Kasumi-1 (cell line): ENCODE results near the gene RNF17.
"Not testable (repeated sequence)": the region's sequence is repeated elsewhere in the genome, so short reads cannot be mapped to it uniquely, and the experiment has no call there.

Experiments
- DNase-seq, 2 experiments: peaks; one replicate each; lab custom pipeline; 2025; lab: John Stamatoyannopoulos, UW

The RNF17 gene

DNA sequence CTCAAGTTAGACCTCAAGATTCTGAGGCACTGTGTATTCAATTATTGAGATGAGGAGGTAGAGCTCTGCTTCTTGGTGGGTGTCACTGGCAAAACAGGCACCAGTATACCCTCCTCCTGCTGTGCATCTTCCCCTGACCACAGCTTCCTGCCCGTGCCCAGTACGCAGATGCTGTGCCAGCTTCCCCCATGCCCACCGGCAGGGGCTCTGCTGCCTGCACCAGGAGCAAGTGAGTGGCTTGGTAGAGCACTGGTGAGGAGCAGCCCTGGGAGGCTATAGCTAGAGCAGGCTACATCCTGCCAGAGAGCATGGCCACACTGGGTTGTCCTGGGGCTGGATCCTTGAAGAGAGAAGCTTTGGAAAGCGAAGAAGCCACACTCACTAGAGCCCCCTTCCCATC lies 21.0 kb upstream of the RNF17 start:
- DNase-seq, result no peak

DNA sequence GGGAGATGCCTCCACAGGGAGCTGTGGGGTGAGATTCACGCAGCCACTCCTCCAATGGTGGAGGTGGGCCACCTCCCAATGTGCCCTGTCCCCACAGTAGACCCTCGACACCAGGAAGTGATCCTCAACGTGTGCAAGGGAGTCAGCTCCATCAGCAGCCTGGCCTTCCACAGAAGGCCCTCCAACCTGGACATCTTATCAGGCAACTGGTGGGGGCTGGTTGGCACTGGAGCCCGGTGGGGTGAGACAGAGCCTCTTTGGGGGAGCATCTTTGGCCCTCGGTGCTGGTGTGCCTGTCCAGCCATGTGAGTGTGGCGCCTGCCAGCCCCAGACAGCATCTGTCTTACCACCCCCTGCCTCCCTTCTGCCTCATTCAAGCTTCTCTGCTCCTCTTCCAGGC lies 19.7 kb upstream of the RNF17 start:
- DNase-seq, result no peak

DNA sequence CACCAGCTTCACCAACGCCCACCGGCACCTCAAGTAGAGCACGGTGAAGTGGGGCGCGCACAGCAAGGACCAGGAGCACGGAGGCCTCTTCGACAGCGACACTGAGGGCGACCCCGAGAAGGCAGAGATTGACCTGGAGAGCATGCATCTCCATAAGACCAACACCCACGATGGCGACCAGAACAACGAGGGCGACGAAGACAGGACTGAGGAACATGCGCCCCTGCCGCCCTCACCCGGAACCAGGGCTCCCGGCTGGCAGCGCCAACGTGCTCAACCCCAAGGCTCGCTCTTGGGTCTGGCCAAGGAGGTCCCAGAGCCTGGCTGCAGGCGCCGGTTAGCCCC lies 18.5 kb upstream of the RNF17 start:
- DNase-seq, result no peak

- no peak for DNase-seq
Observed at GRCh38 chr13:24745861-24746617, 17.9 kb upstream of the RNF17 start.

- no peak for DNase-seq
Observed at GRCh38 chr13:24746618-24747247, 17.2 kb upstream of the RNF17 start.

DNA sequence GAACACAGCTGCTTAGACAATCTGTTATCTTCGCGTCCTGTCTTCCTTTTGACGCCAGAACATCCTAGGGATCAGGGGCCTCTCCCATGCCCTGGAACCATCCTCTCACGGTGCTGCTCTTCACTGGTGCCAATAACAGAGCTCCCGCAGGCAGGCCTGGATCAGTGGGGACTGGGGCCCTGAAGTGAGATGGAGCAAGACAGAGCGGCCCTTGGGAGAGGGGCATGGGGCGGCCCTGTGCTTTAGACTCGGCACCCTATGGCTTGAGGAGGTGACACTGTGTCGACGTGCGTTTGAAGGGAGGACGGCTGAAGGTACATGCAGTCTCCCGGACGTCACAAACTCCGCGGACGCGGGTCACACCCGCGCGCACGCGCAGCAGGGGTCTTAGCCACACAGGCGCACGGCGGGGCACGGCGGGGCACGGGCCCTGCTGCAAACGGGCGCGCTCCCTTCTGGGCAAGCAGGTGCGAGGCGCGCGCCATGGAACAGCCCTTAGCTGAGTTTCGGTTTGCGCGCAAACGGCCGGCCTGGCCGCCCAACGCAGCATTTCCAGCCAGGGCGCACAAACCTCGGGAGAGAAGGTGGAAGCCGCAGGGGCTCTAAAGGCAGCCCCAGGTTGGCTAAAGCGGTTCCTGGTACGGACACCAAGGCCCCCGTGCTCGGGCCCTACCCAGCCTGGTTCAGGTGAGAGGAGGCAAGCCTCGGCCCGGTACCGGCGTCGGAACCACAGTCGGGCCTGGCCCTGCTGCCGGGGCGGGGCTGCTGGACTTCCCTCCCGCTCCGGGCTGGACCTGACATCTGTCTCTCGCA lies 16.5 kb upstream of the RNF17 start:
- DNase-seq, result no peak

GRCh38 chr13:24748061-24748400 lies 15.9 kb upstream of the RNF17 start:
- no peak for DNase-seq

DNA sequence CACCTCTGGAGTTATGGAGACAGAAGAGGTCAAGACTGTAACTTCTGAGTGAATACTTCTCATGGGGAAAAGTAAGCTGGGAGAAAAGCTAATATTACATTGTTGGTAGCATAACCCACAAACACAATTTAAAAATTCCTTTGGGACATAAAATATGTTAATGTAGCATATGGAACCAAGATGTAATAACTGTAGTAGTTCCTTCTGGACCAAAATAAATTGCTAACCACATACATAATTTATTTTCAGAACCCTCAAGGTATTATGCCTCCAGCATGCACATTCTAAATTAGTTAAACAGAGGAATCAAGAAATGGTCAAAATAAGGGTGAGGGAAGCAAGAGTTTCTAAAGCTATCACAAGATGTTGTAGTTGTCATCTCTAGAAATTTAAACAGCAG lies 4.8 kb upstream of the RNF17 start:
- DNase-seq, result no peak

- DNase-seq, result no peak
Observed at GRCh38 chr13:24764276-24764630, 284 bp downstream of the RNF17 start.

GRCh38 chr13:24777171-24777570 lies 13.2 kb downstream of the RNF17 start:
- no peak for DNase-seq

DNA sequence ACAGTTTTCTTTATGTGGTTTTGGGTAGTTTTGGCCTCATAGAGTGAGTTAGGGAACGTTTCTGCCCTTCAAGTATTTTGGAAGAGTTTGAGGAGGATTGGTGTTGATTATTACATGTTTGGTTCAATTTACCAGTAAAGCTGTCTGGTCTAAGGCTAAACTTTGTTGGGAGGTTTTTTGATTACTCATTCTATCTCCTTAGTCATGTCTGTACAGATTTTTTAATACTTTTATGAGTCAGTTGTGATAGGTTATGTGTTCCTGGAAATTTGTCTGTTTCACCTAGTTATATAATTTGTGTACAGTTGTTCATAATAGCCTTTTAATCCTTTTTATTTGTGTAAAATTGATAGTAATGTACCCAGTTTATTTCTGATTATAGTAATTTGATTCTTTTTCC lies 20.4 kb downstream of the RNF17 start:
- no peak for DNase-seq

DNA sequence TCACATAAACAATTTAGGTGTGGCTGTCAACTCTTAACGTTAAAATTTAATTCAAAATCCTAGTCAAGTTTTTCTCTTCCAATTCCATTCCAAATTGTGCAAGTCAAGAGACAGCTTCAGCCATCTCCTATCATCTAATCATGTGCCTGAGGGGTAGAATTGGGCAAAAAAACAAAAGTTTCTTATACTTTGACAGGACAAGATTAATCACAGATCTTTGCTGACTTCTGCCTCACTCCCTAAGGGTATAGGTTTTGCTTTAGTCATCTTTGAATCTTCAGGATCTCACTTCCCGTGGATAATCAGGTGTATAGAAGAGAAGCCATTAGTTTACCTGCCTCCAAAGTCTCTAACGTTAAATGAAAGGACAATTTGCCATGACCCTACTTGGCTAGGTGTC lies 24.6 kb downstream of the RNF17 start:
- no peak for DNase-seq

GRCh38 chr13:24802074-24802473 lies 38.1 kb downstream of the RNF17 start:
- DNase-seq, result no peak

DNA sequence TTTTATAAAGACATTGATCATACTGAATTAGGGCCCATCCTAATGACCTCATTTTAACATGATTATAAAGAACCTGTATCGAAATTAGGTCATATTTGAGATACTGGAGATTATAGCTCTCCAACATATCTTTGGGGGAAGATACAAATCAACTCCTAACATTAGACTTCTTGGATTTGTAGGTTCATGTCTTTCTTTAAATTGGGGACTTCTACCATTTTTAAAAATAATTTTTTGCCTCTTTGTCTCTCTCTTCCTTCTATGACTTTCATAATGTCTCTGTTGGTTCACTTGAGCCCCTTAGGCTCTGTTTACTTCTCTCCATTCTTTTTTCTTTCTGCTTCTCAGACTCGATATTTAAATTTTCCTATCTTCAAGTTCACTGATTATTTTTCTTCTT lies 57.2 kb downstream of the RNF17 start:
- no peak for DNase-seq

GRCh38 chr13:24822640-24823039 lies 58.7 kb downstream of the RNF17 start:
- no peak for DNase-seq

DNA sequence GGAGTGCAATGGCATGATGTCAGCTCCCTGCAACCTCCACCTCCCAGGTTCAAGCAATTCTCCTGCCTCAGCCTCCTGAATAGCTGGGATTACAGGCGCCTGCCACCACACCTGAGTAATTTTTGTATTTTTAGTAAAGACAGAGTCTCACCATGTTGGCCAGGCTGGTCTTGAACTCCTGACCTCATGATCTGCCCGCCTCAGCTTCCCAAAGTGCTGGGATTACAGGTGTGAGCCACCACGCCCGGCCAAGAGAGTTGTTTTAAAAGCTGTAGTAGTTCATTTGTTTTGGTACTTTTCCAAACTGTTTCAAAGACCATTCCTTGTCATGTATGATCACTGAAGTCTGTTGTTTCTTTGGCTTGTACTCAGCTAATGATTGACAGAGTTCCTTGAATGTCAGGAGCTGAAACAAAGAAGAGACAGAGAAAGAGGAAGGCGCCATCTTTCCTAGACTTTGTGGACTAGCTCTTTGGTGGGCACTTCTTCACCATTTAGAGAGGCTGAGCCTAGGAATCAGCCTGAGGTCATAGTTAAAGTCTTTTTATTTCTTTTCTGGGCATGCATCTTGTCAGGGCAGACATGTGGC lies 59.2 kb downstream of the RNF17 start:
- DNase-seq, result not testable (repeated sequence)

DNA sequence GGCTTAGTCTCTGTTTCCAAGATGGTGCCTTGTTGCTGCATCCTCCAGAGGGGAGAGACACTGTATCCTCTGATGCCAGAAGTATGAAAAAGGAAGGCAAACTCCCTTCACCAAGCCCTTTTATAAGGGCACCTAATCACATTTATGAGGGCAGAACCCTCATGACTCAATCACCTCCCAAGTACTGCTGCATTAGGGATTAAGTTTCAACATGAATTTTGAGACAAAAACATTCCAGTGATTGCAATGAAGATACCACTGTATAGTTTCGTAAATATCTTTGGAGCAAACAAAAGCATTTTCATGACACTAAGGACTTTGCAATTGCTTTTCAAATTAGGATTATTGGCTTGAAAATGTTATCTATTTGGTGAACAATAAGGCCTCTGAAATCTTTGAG lies 63.8 kb downstream of the RNF17 start:
- no peak for DNase-seq

DNA sequence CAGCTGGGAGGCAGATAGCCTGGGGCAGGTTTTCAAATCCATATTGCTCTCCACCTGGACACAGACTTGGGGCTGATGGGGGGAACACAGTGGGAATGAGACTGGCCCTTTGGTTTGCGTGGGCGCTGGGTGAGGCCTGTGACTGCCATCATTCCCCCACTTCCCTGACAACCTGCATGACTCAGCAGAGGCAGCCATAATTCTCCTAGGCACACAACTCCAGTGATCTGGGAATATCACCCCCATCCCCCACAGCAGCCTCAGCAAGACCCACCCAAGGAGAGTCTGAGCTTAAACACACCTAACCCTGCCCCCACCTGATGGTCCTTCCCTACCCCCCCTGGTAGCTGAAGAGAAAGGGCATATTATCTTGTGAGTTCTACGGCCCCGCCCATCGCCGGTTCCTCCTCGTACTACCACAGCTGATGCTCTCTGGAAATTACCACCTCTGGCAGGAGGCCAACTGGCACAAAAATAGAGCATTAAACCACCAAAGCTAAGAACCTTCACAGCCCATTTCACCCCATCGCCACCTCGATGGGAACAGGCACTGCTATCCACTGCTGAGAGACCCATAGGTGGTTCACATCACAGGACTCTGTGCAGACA lies 71.0 kb downstream of the RNF17 start:
- no peak for DNase-seq

GRCh38 chr13:24837528-24837927 lies 73.6 kb downstream of the RNF17 start:
- DNase-seq, result not testable (repeated sequence)

GRCh38 chr13:24842549-24843274 lies 78.7 kb downstream of the RNF17 start:
- DNase-seq, result no peak

DNA sequence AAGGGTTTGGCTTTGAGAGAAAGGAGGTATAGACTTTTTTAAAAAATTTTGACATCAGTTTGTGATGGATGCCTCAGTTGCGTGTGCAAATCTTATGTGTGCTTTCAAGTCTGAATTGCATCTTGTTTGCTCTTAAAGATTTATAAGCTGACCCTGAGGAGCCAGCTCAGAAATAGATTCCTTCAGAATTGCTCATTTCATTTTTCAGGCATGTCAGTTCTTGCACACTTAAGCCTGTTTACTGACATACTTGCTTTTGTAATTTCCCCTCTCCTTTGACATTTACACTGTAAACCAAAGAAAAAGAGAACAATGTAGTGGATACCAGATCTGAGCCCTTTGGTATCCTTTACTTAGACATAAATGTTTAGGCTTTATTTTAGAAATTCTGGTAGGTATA lies 87.6 kb downstream of the RNF17 start:
- DNase-seq, result no peak

DNA sequence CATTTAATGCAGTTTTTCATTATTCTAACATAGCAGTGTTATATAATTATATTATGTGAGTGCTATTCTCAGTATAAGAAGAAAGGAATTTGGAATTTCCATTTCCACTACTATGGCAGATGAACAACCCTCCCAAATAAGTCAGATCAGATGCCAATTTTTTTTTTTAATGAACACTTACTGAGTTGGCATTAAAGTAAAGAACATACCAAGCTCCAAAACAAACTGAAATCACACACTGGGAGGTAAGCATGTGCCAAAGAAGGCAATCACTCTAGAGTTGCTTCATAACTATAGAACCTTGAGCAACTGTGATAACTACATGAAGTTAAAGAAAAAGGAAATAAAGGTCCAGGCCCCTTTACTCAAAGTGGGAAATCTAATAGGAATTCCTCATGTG lies 90.3 kb downstream of the RNF17 start:
- DNase-seq, result no peak
